Endothelial cell of umbilical vein (primary cell): Measurements from ENCODE around the gene OSBPL8. TPM values are rescaled to one million over a fixed set of nuclear protein-coding genes. Genes with fewer than 3 reads are reported as not detected.
A peak's percentile ranks its signal among the peaks of the same experiment; 100 is the strongest.

ENCODE experiments used
- Bru-seq: library from RNA; stranded (reverse); fragments of 400-500 nt; gene quantifications from one replicate; lab custom pipeline; 2021; lab: Mats Ljungman, UMichigan
- BruChase-seq, 2 experiments: library from RNA; stranded (reverse); fragments of 400-500 nt; gene quantifications; one replicate each; lab custom pipeline; 2021; lab: Mats Ljungman, UMichigan
- BruUV-seq: library from RNA; stranded (reverse); fragments of 400-500 nt; replicated peaks from 2 replicates; lab custom pipeline; 2021; lab: Mats Ljungman, UMichigan
- CTCF ChIA-PET: fragments of 300-600, 350-600 bp; sonication (Branson Sonifier 250); formaldehyde crosslinking; loops from one replicate; lab custom pipeline; 2021; ENCODE audit warnings: antibody characterized with exemption, inconsistent platforms; lab: Charles Lee
- POLR2A ChIA-PET: fragments of 300-600, 350-600 bp; sonication (Branson Sonifier 250); formaldehyde crosslinking; loops from one replicate; lab custom pipeline; 2021; ENCODE audit warnings: antibody characterized with exemption, inconsistent platforms; lab: Charles Lee
- DNase-seq: peaks from one replicate; pipeline ENCODE4 v3.0.0-alpha.2; 2011; ENCODE audit warnings: low read depth, low spot score
- FAIRE-seq: peaks from 2 replicates; lab custom pipeline; 2011; peaks lifted over from hg19 to GRCh38; lab: Jason Lieb, UNC
- H2AFZ ChIP-seq: 2 replicates; pipeline ENCODE4 v1.6.0; 2012; ENCODE audit warnings: low read depth, low read length, control low read depth, inconsistent platforms
- H3K27ac ChIP-seq: 2 replicates; pipeline ENCODE4 v1.5.1; 2011; ENCODE audit warnings: low read depth, mild to moderate bottlenecking, control low read depth, low read length, moderate library complexity; ENCODE audit not compliant: insufficient read depth
- H3K27me3 ChIP-seq, 2 experiments: 2 replicates each; pipeline versions ENCODE4 v1.6.0 to v1.6.1; 2011; ENCODE audit warnings: low read length in 2 of 2, mixed read lengths in 1 of 2; ENCODE audit not compliant: control insufficient read depth in 2 of 2, insufficient read depth in 2 of 2
- H3K36me3 ChIP-seq, 2 experiments: 2 replicates in 1 of 2; 3 replicates in 1 of 2; pipeline ENCODE4 v1.5.1; 2011; ENCODE audit warnings: low read length in 2 of 2, mild to moderate bottlenecking in 1 of 2, moderate library complexity in 1 of 2; ENCODE audit not compliant: control insufficient read depth in 2 of 2, insufficient read depth in 2 of 2; ENCODE audit errors: extremely low read depth in 1 of 2
- H3K4me1 ChIP-seq: 3 replicates; pipeline ENCODE4 v1.5.1; 2011; ENCODE audit warnings: mild to moderate bottlenecking, low read length; ENCODE audit not compliant: control insufficient read depth, insufficient read depth; ENCODE audit errors: extremely low read depth
- H3K4me2 ChIP-seq: 2 replicates; pipeline ENCODE4 v1.6.1; 2011; ENCODE audit warnings: low read length, control low read depth, mixed read lengths; ENCODE audit not compliant: insufficient read depth
- H3K4me3 ChIP-seq, 3 experiments: fragments of 200-600 bp in 1 of 3; sonication (generic), shearing (Covaris generic) in 1 of 3; replicated peaks in 1 of 3; 2 replicates each; pipeline ENCODE4 v1.5.1; 2011 to 2016; ENCODE audit warnings: control low read depth in 3 of 3, low read length in 3 of 3, mild to moderate bottlenecking in 2 of 3, inconsistent platforms in 1 of 3, low read depth in 1 of 3, moderate library complexity in 1 of 3; ENCODE audit not compliant: insufficient read depth in 1 of 3
- H3K79me2 ChIP-seq: 2 replicates; pipeline ENCODE4 v1.6.0; 2012; ENCODE audit warnings: low read length, inconsistent platforms; ENCODE audit not compliant: control insufficient read depth, insufficient read depth
- H3K9ac ChIP-seq: replicated peaks from 2 replicates; pipeline ENCODE3; 2011; ENCODE audit warnings: low read length, control low read depth; ENCODE audit not compliant: insufficient read depth; ENCODE audit errors: extremely low read depth
- H3K9me1 ChIP-seq: replicated peaks from 3 replicates; pipeline ENCODE4 v1.6.0; 2011; ENCODE audit warnings: mild to moderate bottlenecking, low read length; ENCODE audit not compliant: control insufficient read depth, insufficient read depth; ENCODE audit errors: extremely low read depth
- H3K9me3 ChIP-seq: replicated peaks from 2 replicates; pipeline ENCODE4 v1.5.1; 2012; ENCODE audit warnings: low read length, inconsistent platforms; ENCODE audit not compliant: control insufficient read depth, insufficient read depth
- H4K20me1 ChIP-seq: replicated peaks from 2 replicates; pipeline ENCODE3; 2011; ENCODE audit warnings: mild to moderate bottlenecking, low read length; ENCODE audit not compliant: control insufficient read depth, insufficient read depth; ENCODE audit errors: extremely low read depth
- FOS ChIP-seq: IDR thresholded peaks from 2 replicates; pipeline ENCODE4 v1.6.1; 2011; ENCODE audit warnings: mild to moderate bottlenecking, low read length, moderate library complexity, borderline replicate concordance; ENCODE audit not compliant: insufficient read depth
- MYC ChIP-seq: IDR thresholded peaks from one replicate; pipeline ENCODE4 v1.6.1; 2011; ENCODE audit warnings: mild to moderate bottlenecking, low read depth, low read length
- POLR2A ChIP-seq: IDR thresholded peaks from 2 replicates; pipeline ENCODE4 v1.6.1; 2012; ENCODE audit warnings: low read depth, mild to moderate bottlenecking, control low read depth, low read length
- POLR2AphosphoS5 ChIP-seq: IDR thresholded peaks from 2 replicates; pipeline ENCODE4 v1.6.1; 2012; ENCODE audit warnings: low read depth, mild to moderate bottlenecking, control low read depth, low read length, moderate library complexity; ENCODE audit not compliant: insufficient read depth
- dilution Hi-C: fragments of 300-500 bp; cut with MboI; formaldehyde crosslinking; loops from one replicate; pipeline ENCODE4 v1.15.0; 2019; ENCODE audit warnings: low sequenced_read_pairs; ENCODE audit not compliant: extremely low pct_ligation_motif_present
- intact Hi-C: fragments of 100-400 bp; cut with micrococcal nuclease; formaldehyde crosslinking; loops from one replicate; pipeline ENCODE4 v1.10.0; 2022
- long read RNA-seq: library from polyadenylated mRNA; stranded (forward); transcript quantifications from one replicate; pipeline ENCODE4 v2.0.0, GENCODE V29; 2021
- polyA minus RNA-seq, 3 experiments: library from RNA; depleted of rRNA, polyadenylated mRNA; stranded (reverse); fragments of >200 nt; gene quantifications; 1 replicate in 1 of 3; 2 replicates in 2 of 3; pipeline ENCODE4 v1.2.3, GENCODE V29; 2011
- polyA plus RNA-seq, 4 experiments: library from polyadenylated mRNA; depleted of rRNA in 3 of 4; stranded (reverse) in 3 of 4; unstranded in 1 of 4; fragments of >200 nt; gene quantifications; 2 replicates each; pipeline versions ENCODE4 v1.2.1 to v1.2.3, GENCODE V29; 2011 to 2012; ENCODE audit warnings: missing spikeins in 1 of 4
- total RNA-seq: library from RNA; stranded (reverse); gene quantifications from 2 replicates; pipeline ENCODE4 v1.2.3, GENCODE V29; 2021
- TF ChIP-seq, protein P1 (sequence below): IDR thresholded peaks from 2 replicates; pipeline ENCODE4 v1.6.1; 2011; ENCODE audit not compliant: insufficient read depth, insufficient read length

OSBPL8 gene, protein sequence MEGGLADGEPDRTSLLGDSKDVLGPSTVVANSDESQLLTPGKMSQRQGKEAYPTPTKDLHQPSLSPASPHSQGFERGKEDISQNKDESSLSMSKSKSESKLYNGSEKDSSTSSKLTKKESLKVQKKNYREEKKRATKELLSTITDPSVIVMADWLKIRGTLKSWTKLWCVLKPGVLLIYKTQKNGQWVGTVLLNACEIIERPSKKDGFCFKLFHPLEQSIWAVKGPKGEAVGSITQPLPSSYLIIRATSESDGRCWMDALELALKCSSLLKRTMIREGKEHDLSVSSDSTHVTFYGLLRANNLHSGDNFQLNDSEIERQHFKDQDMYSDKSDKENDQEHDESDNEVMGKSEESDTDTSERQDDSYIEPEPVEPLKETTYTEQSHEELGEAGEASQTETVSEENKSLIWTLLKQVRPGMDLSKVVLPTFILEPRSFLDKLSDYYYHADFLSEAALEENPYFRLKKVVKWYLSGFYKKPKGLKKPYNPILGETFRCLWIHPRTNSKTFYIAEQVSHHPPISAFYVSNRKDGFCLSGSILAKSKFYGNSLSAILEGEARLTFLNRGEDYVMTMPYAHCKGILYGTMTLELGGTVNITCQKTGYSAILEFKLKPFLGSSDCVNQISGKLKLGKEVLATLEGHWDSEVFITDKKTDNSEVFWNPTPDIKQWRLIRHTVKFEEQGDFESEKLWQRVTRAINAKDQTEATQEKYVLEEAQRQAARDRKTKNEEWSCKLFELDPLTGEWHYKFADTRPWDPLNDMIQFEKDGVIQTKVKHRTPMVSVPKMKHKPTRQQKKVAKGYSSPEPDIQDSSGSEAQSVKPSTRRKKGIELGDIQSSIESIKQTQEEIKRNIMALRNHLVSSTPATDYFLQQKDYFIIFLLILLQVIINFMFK
- total RNA-seq (47.6 and 53.9 TPM in 2 replicates), polyA plus RNA-seq (10.3 and 14.2 TPM in 2 replicates), polyA minus RNA-seq (37.8 and 57.8 TPM in 2 replicates), Bru-seq, nascent RNA (percentile 83 among the genes with signal in this experiment), BruChase-seq, experiment 1, labeled RNA remaining after a 6-hour chase (percentile 84 among the genes with signal in this experiment), BruChase-seq, experiment 2, labeled RNA remaining after a 2-hour chase (percentile 74 among the genes with signal in this experiment)
- 8.9 and 10.0 TPM in 2 replicates for polyA plus RNA-seq (2011; cell fraction: cytosol; rRNA removed)
- 18.9 and 24.4 TPM in 2 replicates for polyA plus RNA-seq (2011; cell fraction: nucleus; rRNA removed)
- 27.7 and 32.2 TPM in 2 replicates for polyA plus RNA-seq (2012)
- polyA minus RNA-seq (2011; cell fraction: cytosol; rRNA and poly(A)+ RNA removed) = 34.2 TPM
- 67.8 and 74.3 TPM in 2 replicates for polyA minus RNA-seq (2011; cell fraction: nucleus; rRNA and poly(A)+ RNA removed)
- long read RNA-seq, full-length matches to known transcripts = 12 of 34 reads
- long read RNA-seq, partial matches to known transcripts = 5 of 34 reads
- long read RNA-seq, other reads (novel, unspliced or antisense) = 17 of 34 reads

DNA sequence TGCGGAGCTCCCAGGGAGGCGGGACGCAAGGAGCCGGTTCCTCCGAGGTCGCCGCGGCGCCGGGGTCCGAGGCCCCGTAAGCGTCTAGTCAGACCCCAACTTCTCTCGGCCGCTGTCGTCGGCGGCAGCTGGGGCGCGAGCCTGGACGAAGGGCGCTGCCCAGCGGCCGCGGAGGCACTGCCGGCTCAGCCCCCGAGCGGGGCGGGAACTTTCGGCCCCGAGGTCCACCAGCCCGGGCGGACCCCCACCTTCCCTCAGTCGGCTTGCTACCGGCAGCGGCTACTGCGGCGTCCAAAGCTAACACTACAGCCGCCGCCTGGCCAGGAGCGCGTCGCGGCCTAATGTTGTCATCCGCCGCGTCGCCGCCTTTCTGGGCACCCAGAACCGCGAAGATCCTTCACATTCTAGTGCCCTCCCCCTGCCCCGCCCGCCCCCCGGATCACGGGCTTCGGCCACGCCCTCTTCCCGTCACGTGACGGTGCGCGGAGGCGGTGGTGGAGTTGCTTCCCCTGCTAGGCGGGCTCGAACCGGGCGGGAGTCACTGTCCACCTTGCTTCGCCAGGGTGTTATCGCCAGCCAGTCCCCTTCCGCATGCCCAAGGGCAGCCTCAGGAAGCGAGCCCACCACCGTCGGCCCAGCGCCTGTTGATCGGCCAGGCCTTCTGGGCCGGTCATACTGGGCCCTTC lies at the start of gene OSBPL8:
TSS of gene OSBPL8 (minus strand) at position 372 of the 686 bp plus-strand sequence. CDS start 72,220 bp downstream, outside the sequence.
- FAIRE-seq (peak; percentile 74), DNase-seq (peak; percentile 95)
- H4K20me1 ChIP-seq = no peaks in the 10 kb centered on the region
- dilution Hi-C loops (no loop called here), intact Hi-C loops (loop anchor here (1.0 to 5.0 kb wide), 7 partner anchors 28 to 1048 kb away; partner anchors contain the start of genes BBS10, KRR1, NAP1L1 and ZDHHC17)
- CTCF ChIA-PET = interaction anchor here (1.0 to 3.7 kb wide), 3 partner anchors 9 to 104 kb away, joined by 3 to 25 read pairs (median 11); no protein-coding TSS in a partner anchor
- no peaks in the 10 kb centered on the region for H3K9me1 ChIP-seq
- peaks cover 27% of the 10 kb centered on the region for H3K4me1 ChIP-seq
- H3K9ac ChIP-seq = peak within 1 kb of the TSS; percentile 87
- TSS peak; percentile 32 for BruUV-seq
- peak within 1 kb of the TSS; percentile 99 for H3K4me2 ChIP-seq
- H3K4me3 ChIP-seq = peak within 1 kb of the TSS; percentile 83 to 95 (median 88)
- TF ChIP-seq POLR2AphosphoS5 (peak; percentile 90), POLR2A (peak; percentile 91), MYC (no peak), FOS (no peak)
- TF ChIP-seq, protein P1, sequence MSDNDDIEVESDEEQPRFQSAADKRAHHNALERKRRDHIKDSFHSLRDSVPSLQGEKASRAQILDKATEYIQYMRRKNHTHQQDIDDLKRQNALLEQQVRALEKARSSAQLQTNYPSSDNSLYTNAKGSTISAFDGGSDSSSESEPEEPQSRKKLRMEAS = peak; percentile 83
- peaks cover 21% of the 10 kb centered on the region for H3K79me2 ChIP-seq
- POLR2A ChIA-PET = interaction anchor here (1.1 kb wide), 1 partner anchor 9 kb away, joined by 3 read pairs; no protein-coding TSS in a partner anchor
- no peaks in the 10 kb centered on the region for H3K36me3 ChIP-seq
- no peaks in the 10 kb centered on the region for H3K27me3 ChIP-seq
- H3K9me3 ChIP-seq = no peaks in the 10 kb centered on the region
- peak within 1 kb of the TSS; percentile 84 for H3K27ac ChIP-seq
- peak within 1 kb of the TSS; percentile 92 for H2AFZ ChIP-seq
